HG03196 (cell line): ENCODE data around the gene XPO4.

Experiments
- ATAC-seq: cut with Tn5 transposase; IDR thresholded peaks from one replicate; pipeline ENCODE4 v1.9.1; 2021; ENCODE audit not compliant: unreplicated experiment

XPO4 gene

DNA sequence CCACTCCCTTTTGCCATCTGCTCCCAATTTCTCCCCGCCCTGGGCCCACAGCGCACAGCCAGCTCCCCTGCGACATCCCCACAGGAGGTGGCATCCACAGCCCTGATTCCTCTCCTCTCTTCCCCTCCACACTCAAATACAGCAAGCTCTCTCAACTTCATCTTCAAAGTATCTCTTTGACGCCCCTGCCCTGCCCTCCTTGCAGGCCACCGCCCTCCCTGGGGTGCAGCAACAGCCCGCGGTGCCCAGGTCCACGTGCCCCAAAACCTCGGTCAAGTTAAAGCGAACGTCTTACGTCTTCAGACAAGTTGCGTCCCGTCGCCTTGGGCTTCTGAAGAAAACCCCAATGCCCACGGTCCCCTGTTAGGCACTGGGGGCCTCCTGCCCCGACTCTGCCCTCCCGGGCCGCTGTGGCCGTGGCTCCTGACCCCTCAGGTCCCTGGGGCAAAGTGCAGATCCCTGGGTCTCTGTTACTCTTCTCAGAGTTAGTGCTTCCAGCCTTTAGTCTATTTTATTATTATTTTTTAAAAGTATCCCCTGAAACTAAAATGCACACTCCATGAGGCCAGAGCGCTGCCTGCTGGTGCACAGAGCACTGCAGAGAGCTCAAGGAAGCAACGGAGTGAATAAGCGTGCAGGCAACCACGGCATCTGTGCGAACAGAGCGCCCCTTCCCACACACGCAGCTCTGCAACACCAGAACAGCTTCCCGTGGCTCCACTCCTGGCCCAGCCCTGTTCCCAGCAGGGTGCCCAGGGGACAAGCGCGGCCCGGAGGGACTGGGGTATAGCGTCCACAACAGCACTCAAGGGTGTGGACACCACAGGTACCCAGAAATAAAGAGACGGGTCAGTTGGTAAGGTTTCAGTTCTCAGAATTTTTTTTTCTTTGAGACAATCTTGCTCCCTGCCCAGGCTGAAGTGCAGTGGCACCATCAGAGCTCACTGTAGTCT lies 172.6 kb downstream of the XPO4 start:
- no peak for ATAC-seq

DNA sequence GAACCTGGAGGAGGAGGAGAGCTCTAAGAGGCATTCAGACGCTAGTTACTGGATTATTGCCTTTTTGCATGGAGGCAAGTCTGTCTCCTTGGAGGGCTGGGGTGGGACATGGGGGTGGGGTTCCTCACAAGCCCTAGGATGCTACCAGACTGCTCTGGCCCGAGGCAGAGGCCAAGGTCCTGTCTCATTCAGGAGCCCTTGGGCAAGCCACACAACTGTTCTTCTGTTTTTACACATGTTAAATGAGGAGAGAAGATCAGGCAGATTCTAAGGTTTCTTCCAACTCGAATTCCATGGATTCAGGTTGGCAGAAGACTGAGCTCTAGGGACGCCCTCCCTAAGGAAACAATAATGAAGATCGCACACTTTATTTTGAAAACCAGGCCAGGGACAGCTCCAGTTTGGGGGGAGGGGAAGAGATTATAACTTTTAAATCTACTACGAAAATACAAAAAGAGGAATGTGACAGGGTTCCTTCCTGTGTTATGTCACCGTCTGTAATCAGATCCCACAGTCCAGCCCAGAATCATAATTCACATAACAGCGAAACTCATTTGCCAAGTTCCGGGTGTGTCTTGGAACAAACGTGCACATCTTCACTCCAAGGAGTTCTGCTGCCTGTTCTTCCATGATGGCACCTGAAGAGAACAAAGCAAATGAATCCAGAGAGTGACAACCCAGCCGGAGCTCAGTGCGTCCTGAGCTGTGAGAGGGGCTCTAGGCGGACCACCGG lies 173.8 kb downstream of the XPO4 start:
- no peak for ATAC-seq

DNA sequence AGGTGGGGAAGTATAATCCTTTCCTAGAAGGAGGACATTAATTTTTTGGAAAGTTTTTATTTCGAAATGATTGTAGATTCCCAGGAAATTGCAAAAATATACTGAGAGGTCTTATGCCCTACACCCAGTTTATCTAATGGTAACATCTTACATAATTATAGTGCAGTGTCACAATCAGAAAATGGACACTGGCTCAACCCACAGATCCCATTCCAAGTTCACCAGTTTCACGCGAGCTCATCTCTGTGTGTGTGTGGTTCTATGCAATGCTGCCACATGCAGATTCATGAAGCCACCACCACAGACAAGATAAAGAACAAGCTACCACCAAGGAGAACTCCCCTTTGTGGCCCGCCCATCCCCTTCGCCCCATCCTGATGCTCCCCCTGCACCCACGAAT lies 174.7 kb downstream of the XPO4 start:
- ATAC-seq, result no peak
